ENCODE data around the gene NDST1.

DNA sequence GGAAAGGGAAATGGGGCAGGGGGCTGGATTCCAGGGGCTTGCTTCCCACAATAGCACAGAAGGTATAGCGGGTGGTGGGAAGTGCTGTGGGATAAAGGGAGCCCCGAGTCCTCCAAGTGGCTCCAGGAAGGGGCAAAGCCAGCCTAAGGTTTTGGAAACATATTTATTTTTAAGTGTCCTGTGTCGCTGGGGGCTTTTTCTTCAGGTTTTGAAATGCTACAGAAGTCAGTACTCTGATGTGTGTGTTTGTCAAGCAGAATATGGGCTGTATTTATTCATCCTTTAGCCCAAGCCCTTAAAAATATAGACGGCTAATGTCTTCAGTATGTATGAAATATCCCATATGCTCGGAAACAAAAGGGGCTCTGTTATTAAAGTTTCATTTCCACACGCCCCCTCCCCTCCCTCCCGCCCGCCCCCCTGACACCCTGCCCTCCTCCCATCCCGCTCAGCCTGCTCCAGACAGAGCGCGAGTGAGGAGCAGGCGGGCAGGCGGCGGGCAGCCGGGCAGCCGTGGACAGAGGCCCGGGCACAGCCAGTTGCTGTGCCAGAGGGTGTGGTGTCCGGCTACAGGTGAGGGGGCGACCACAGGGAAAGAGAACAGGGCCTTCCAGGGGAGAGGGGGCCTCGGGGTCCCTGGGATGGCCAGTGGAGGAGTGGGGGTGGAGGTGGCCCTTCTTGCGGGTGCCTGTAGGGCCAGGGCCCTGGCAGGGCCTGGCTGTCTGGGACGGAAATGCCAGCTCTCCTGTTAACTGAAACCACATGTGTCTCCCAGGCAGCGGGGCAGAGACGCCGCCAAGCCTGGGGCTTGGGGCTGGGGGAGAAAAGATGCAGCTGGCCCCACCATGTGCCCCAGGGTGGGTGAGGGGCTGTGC, 92.9 kb downstream of the NDST1 start:
- TF ChIP-seq, protein P1, sequence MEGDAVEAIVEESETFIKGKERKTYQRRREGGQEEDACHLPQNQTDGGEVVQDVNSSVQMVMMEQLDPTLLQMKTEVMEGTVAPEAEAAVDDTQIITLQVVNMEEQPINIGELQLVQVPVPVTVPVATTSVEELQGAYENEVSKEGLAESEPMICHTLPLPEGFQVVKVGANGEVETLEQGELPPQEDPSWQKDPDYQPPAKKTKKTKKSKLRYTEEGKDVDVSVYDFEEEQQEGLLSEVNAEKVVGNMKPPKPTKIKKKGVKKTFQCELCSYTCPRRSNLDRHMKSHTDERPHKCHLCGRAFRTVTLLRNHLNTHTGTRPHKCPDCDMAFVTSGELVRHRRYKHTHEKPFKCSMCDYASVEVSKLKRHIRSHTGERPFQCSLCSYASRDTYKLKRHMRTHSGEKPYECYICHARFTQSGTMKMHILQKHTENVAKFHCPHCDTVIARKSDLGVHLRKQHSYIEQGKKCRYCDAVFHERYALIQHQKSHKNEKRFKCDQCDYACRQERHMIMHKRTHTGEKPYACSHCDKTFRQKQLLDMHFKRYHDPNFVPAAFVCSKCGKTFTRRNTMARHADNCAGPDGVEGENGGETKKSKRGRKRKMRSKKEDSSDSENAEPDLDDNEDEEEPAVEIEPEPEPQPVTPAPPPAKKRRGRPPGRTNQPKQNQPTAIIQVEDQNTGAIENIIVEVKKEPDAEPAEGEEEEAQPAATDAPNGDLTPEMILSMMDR (conservative IDR thresholded peaks at IDR 0.05) = no peak
- TF ChIP-seq ZFX (IDR thresholded peaks at IDR 0.05) = no peak
